Esophagus muscularis mucosa (tissue), 4 donors: ENCODE data around the gene PGGT1B. TPM values are rescaled to one million over a fixed set of nuclear protein-coding genes. Genes with fewer than 3 reads are reported as not detected.

Source experiments
- DNase-seq: peaks from one replicate; pipeline ENCODE4 v3.0.0-alpha.2; 2017; ENCODE audit errors: extremely low spot score
- H3K27ac ChIP-seq, 4 donors: fragments of 200-600 bp; sonication (generic); replicated peaks in 1 of 4; 1 replicate in 3 of 4; 2 replicates in 1 of 4; pipeline ENCODE4 v1.5.1; 2016 to 2019; ENCODE audit warnings: mild to moderate bottlenecking in 1 of 4
- H3K27me3 ChIP-seq, 4 donors: fragments of 200-600 bp; sonication (generic); one replicate each; pipeline versions ENCODE4 v1.5.1 to v1.6.0; 2016 to 2019
- H3K36me3 ChIP-seq, 4 donors: fragments of 200-600 bp; sonication (generic); one replicate each; pipeline ENCODE4 v1.5.1; 2016 to 2019
- H3K4me1 ChIP-seq, 4 donors: fragments of 200-600 bp; sonication (generic); one replicate each; pipeline ENCODE4 v1.5.1; 2016 to 2019
- H3K4me3 ChIP-seq, 4 donors: fragments of 200-600 bp; sonication (generic); 1 replicate in 2 of 4; 2 replicates in 2 of 4; pipeline ENCODE4 v1.5.1; 2016 to 2019; ENCODE audit warnings: mild to moderate bottlenecking in 4 of 4, moderate library complexity in 1 of 4
- H3K9me3 ChIP-seq, 4 donors: fragments of 200-600 bp; sonication (generic); 1 replicate in 3 of 4; 2 replicates in 1 of 4; pipeline ENCODE4 v1.5.1; 2016 to 2019
- CTCF ChIP-seq, 3 experiments: fragments of 200-600 bp in 2 of 3; fragments of 450-650 bp in 1 of 3; sonication (generic) in 2 of 3; IDR thresholded peaks; one replicate each; pipeline ENCODE4 v1.5.1; 2017 to 2019; ENCODE audit warnings: antibody characterized with exemption in 3 of 3, mild to moderate bottlenecking in 2 of 3, moderate library complexity in 1 of 3
- EP300 ChIP-seq: sonication (generic); formaldehyde crosslinking; IDR thresholded peaks from one replicate; pipeline ENCODE4 v1.6.1; 2017; ENCODE audit warnings: antibody characterized with exemption
- POLR2A ChIP-seq: fragments of 450-650 bp; IDR thresholded peaks from one replicate; pipeline ENCODE4 v1.6.1; 2017; ENCODE audit warnings: antibody characterized with exemption, moderate library complexity, mild to moderate bottlenecking, low read depth
- POLR2AphosphoS5 ChIP-seq, 2 donors: sonication (generic); formaldehyde crosslinking; IDR thresholded peaks; one replicate each; pipeline ENCODE4 v1.6.1; 2017; ENCODE audit warnings: antibody characterized with exemption in 2 of 2
- WGBS: methylation state at CpG from one replicate; pipeline ENCODE4 v1.1.5; 2018; 5-methylcytosine and 5-hydroxymethylcytosine counted together
- intact Hi-C: fragments of 100-400 bp; cut with DNase I; formaldehyde crosslinking; loops from one replicate; pipeline ENCODE4 v1.15.1; 2023
- total RNA-seq, 4 donors: library from RNA; depleted of rRNA; stranded (reverse); fragments of >200 nt; gene quantifications; one replicate each; pipeline versions ENCODE4 v1.1.0 to v1.2.1, GENCODE V29; 2016

Gene PGGT1B
- total RNA-seq, 4 donors from 2014 or later: 9.5 to 18.3 (median 10.7) TPM

- Histone ChIP-seq H3K27ac (peak overlapping the region in 2 of 4 donors; percentile 39 to 78), H3K36me3 (no peaks in the 10 kb centered on the region), H3K9me3 (no peaks in the 10 kb centered on the region), H3K4me1 (peaks cover 12 to 28% (median 27%) of the 10 kb centered on the region in 4 donors), H3K4me3 (peak overlapping the region; percentile 61 to 88 (median 82)), H3K27me3 (peaks cover 0 to 72% (median 15%) of the 10 kb centered on the region in 4 donors)
- TF ChIP-seq POLR2AphosphoS5 (IDR thresholded peaks at IDR 0.05) (no peak), EP300 (no peak), POLR2A (no peak), CTCF (IDR thresholded peaks at IDR 0.05) (no peak)
- DNase-seq: no peak
- 3% methylated on average over 18 of the region's 69 CpGs for WGBS
- intact Hi-C loops: no loop called here
These were observed 92.3 kb downstream of the PGGT1B start for GRCh38 chr5:115170134-115170928.

GRCh38 chr5:115169487-115170133 lies 93.1 kb downstream of the PGGT1B start, which contains the start of gene TRIM36:
TSS of gene TRIM36 (minus strand) at chr5:115169908. CDS start at chr5:115169634, 274 bp downstream.
- Histone ChIP-seq H3K4me1 (peaks cover 12 to 28% (median 27%) of the 10 kb centered on the region in 4 donors), H3K4me3 (peak within 1 kb of the TSS; percentile 61 to 88 (median 82)), H3K27me3 (peaks cover 0 to 77% (median 15%) of the 10 kb centered on the region in 4 donors), H3K9me3 (no peaks in the 10 kb centered on the region), H3K27ac (peak within 1 kb of the TSS; percentile 39 to 78 (median 60)), H3K36me3 (no peaks in the 10 kb centered on the region)
- DNase-seq: peak; percentile 96
- intact Hi-C loops: no loop called here
- WGBS: 0% methylated on average over 4 of the region's 68 CpGs
- no peak for TF ChIP-seq EP300
- TF ChIP-seq CTCF (IDR thresholded peaks at IDR 0.05): peak in 1 of 3 experiments; percentile 20
- peak; percentile 80 to 91 for TF ChIP-seq POLR2AphosphoS5 (IDR thresholded peaks at IDR 0.05)

DNA sequence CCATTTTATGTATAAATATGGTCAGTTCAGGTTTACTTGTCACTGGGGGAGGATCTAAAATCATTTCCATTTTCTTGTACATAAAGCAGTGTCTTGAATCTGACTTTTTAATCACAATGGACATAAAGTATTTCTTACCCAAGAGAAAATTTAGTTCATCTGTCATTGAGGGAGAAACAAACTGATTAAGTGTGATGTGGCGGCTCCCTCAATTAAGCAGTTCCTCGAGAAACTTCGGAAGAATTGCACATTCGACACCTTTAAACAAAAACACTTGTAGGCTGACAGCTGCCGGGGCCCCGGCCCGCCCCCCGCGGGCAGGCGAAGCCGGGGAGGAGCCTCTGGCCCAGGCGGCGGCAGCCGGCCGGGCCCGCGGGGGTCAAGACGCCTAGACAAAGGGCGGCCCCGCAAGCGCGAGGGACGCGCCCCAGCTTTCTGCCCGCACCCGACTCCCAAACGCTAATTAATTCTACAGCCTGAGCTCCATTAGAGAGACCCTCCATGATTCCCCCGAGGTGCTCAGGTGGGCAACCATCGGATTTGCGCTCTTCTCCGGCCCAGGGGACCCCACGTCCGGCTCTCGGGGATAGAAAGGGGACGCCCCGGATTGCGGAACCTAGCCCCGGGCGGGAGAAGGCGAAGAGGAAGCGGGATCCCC lies 93.7 kb downstream of the PGGT1B start:
- H3K9me3 ChIP-seq: no peaks in the 10 kb centered on the region
- peaks cover 12 to 28% (median 27%) of the 10 kb centered on the region in 4 donors for H3K4me1 ChIP-seq
- peak overlapping the region; percentile 39 to 78 (median 60) for H3K27ac ChIP-seq
- H3K36me3 ChIP-seq: no peaks in the 10 kb centered on the region
- peak overlapping the region; percentile 61 to 88 (median 82) for H3K4me3 ChIP-seq
- 7% methylated on average over 9 of the region's 41 CpGs for WGBS
- DNase-seq: no peak
- TF ChIP-seq POLR2A (no peak), EP300 (no peak), POLR2AphosphoS5 (IDR thresholded peaks at IDR 0.05) (no peak), CTCF (IDR thresholded peaks at IDR 0.05) (no peak)
- intact Hi-C loops: no loop called here
- peaks cover 0 to 82% (median 15%) of the 10 kb centered on the region in 4 donors for H3K27me3 ChIP-seq

DNA sequence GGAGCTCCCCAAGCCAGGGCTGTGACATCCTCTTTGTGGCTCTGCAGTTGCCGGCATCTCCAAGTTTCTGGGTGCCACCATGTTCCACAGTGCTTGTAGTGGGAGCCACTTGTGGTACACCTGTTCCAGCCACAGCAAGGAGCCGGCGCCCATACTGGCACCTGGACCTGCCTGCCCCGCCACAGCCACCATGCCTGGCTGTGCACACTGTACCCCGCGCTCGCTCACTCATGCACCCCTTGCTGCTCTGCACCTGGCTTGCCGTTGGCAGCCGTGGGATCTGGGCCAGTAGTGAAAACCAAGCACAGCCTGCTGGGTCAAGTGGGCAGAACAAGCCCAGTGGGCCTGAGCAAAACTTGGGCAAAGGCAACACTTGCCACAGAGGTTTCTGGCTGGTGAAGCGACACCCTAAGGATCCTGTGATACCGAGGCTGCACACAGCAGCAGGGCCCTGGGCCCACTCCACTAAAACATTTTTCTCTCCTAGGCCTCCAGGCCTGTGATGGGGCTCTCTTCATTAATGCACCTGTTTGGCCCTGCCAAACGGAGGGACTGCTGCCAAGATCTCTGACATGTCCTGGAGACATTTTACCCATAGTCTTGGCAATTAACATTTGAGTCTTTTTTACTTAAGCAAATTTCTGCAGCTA lies 95.8 kb downstream of the PGGT1B start:
- intact Hi-C loops: no loop called here
- TF ChIP-seq POLR2A: no peak
- no peak for TF ChIP-seq EP300
- no peak for TF ChIP-seq POLR2AphosphoS5 (IDR thresholded peaks at IDR 0.05)
- no peak for TF ChIP-seq CTCF (IDR thresholded peaks at IDR 0.05)
- Histone ChIP-seq H3K4me3 (no peak overlapping the region), H3K36me3 (no peaks in the 10 kb centered on the region), H3K27me3 (peaks cover 0 to 69% (median 15%) of the 10 kb centered on the region in 4 donors), H3K4me1 (peaks cover 12 to 28% (median 27%) of the 10 kb centered on the region in 4 donors), H3K27ac (no peak overlapping the region), H3K9me3 (no peaks in the 10 kb centered on the region)
- WGBS: 100% methylated on average over 10 of the region's 12 CpGs
- DNase-seq: no peak
